Loucy (cell line): ENCODE results near the gene RNF130.
"Not testable (repeated sequence)": the region's sequence is repeated elsewhere in the genome, so short reads cannot be mapped to it uniquely, and the experiment has no call there.

ENCODE experiments used
- H2AFZ ChIP-seq: fragments of 200-600 bp; sonication (generic); 2 replicates; pipeline ENCODE4 v1.6.0; 2016; ENCODE audit warnings: antibody characterized with exemption, mild to moderate bottlenecking, low read length, moderate library complexity
- H3F3A ChIP-seq: fragments of 200-600 bp; 2 replicates; pipeline ENCODE4 v1.6.0; 2016; ENCODE audit warnings: antibody characterized with exemption, low read depth, mild to moderate bottlenecking
- H3K27me3 ChIP-seq: fragments of 200-600 bp; sonication (generic); 2 replicates; pipeline ENCODE4 v1.6.1; 2014; ENCODE audit warnings: low read length, mild to moderate bottlenecking; ENCODE audit not compliant: insufficient read depth, poor library complexity, severe bottlenecking
- H3K36me3 ChIP-seq: fragments of 200-600 bp; sonication (generic); 2 replicates; pipeline ENCODE4 v1.6.1; 2016; ENCODE audit warnings: low read length; ENCODE audit not compliant: insufficient read depth
- H3K4me1 ChIP-seq: fragments of 200-600 bp; sonication (generic); 2 replicates; pipeline ENCODE4 v1.5.1; 2014; ENCODE audit warnings: low read length, mild to moderate bottlenecking; ENCODE audit not compliant: insufficient read depth, poor library complexity, severe bottlenecking
- H3K4me2 ChIP-seq: fragments of 200-600 bp; sonication (generic); 2 replicates; pipeline ENCODE4 v1.6.0; 2014; ENCODE audit warnings: antibody characterized with exemption, low read length, low read depth, mild to moderate bottlenecking; ENCODE audit not compliant: poor library complexity, severe bottlenecking
- H3K4me3 ChIP-seq: fragments of 200-600 bp; sonication (generic); 2 replicates; pipeline ENCODE4 v1.5.1; 2014; ENCODE audit warnings: low read length, mild to moderate bottlenecking, mixed read lengths; ENCODE audit not compliant: poor library complexity, severe bottlenecking
- H3K79me2 ChIP-seq: fragments of 200-600 bp; sonication (generic); 2 replicates; pipeline ENCODE4 v1.6.1; 2014; ENCODE audit warnings: low read length; ENCODE audit not compliant: insufficient read depth
- H3K9ac ChIP-seq: fragments of 200-600 bp; sonication (generic); 2 replicates; pipeline ENCODE4 v1.6.0; 2014; ENCODE audit warnings: mild to moderate bottlenecking, low read depth, low read length, moderate library complexity; ENCODE audit not compliant: poor library complexity, severe bottlenecking
- H3K9me2 ChIP-seq: fragments of 200-600 bp; sonication (generic); replicated peaks from 2 replicates; pipeline ENCODE4 v1.6.1; 2016; ENCODE audit warnings: low read depth, low read length, mixed read lengths
- H3K9me3 ChIP-seq: fragments of 200-600 bp; sonication (generic); 2 replicates; pipeline ENCODE4 v1.6.1; 2014; ENCODE audit warnings: mild to moderate bottlenecking, antibody characterized with exemption, low read length, low read depth; ENCODE audit not compliant: insufficient read depth
- H4K20me1 ChIP-seq: fragments of 200-600 bp; sonication (generic); 2 replicates; pipeline ENCODE4 v1.6.0; 2014; ENCODE audit warnings: antibody characterized with exemption, low read length, mild to moderate bottlenecking; ENCODE audit not compliant: insufficient read depth, poor library complexity, severe bottlenecking
- CTCF ChIP-seq: fragments of 200-600 bp; sonication (generic); conservative IDR thresholded peaks from 2 replicates; pipeline ENCODE4 v1.5.1; 2014; ENCODE audit warnings: mild to moderate bottlenecking, antibody characterized with exemption, low read length
- EZH2phosphoT487 ChIP-seq: fragments of 200-600 bp; IDR thresholded peaks from 2 replicates; pipeline ENCODE4 v1.6.1; 2018; ENCODE audit warnings: antibody characterized with exemption, mild to moderate bottlenecking, moderate library complexity, borderline replicate concordance

The RNF130 gene

GRCh38 chr5:180001136-180001535 lies 70.4 kb downstream of the RNF130 start:
- TF ChIP-seq CTCF, result no peak
- no peak for TF ChIP-seq EZH2phosphoT487
- Histone ChIP-seq H2AFZ (no peak overlapping the region), H3K79me2 (peaks cover 31% of the 10 kb centered on the region), H3K9me2 (no peaks in the 10 kb centered on the region), H3K4me1 (peaks cover 28% of the 10 kb centered on the region), H3F3A (no peaks in the 10 kb centered on the region), H3K27me3 (no peaks in the 10 kb centered on the region), H3K4me2 (no peak overlapping the region), H3K9me3 (no peaks in the 10 kb centered on the region), H4K20me1 (no peaks in the 10 kb centered on the region), H3K4me3 (no peak overlapping the region), H3K36me3 (peaks cover 28% of the 10 kb centered on the region; the same call in 1 of the 2 replicates), H3K9ac (no peak overlapping the region)

- no peak overlapping the region for H3K4me3 ChIP-seq
- no peak overlapping the region for H3K9ac ChIP-seq
- no peaks in the 10 kb centered on the region for H3F3A ChIP-seq
- no peaks in the 10 kb centered on the region for H3K27me3 ChIP-seq
- H3K4me1 ChIP-seq, result peaks cover 4% of the 10 kb centered on the region
- peaks cover 10% of the 10 kb centered on the region; the same call in 1 of the 2 replicates for H3K79me2 ChIP-seq
- no peaks in the 10 kb centered on the region for H3K9me3 ChIP-seq
- no peak overlapping the region for H3K4me2 ChIP-seq
- H4K20me1 ChIP-seq, result no peaks in the 10 kb centered on the region
- no peaks in the 10 kb centered on the region for H3K9me2 ChIP-seq
- TF ChIP-seq CTCF (no peak), EZH2phosphoT487 (no peak)
- H3K36me3 ChIP-seq, result peaks cover 28% of the 10 kb centered on the region; the same call in 1 of the 2 replicates
- H2AFZ ChIP-seq, result no peak overlapping the region
Observed at GRCh38 chr5:179998485-179998884, 73.1 kb downstream of the RNF130 start.

- no peaks in the 10 kb centered on the region for H4K20me1 ChIP-seq
- H3K4me1 ChIP-seq, result no peaks in the 10 kb centered on the region
- no peaks in the 10 kb centered on the region for H3K9me2 ChIP-seq
- no peaks in the 10 kb centered on the region for H3F3A ChIP-seq
- H3K9me3 ChIP-seq, result no peaks in the 10 kb centered on the region
- H3K9ac ChIP-seq, result no peak overlapping the region
- no peak overlapping the region for H3K4me2 ChIP-seq
- no peaks in the 10 kb centered on the region for H3K79me2 ChIP-seq
- no peaks in the 10 kb centered on the region for H3K27me3 ChIP-seq
- H3K4me3 ChIP-seq, result no peak overlapping the region
- H3K36me3 ChIP-seq, result peaks cover under 1% of the 10 kb centered on the region; the same call in 1 of the 2 replicates
- TF ChIP-seq EZH2phosphoT487 (no peak), CTCF (no peak)
- no peak overlapping the region for H2AFZ ChIP-seq
Observed at GRCh38 chr5:179994583-179995323, 76.8 kb downstream of the RNF130 start.

- not testable (repeated sequence) for H3K9me3 ChIP-seq, H3K79me2 ChIP-seq, H2AFZ ChIP-seq, H3F3A ChIP-seq, H3K27me3 ChIP-seq, H3K4me1 ChIP-seq, H3K4me2 ChIP-seq, H3K9ac ChIP-seq, H4K20me1 ChIP-seq, H3K4me3 ChIP-seq, H3K36me3 ChIP-seq, H3K9me2 ChIP-seq
Observed at GRCh38 chr5:179992855-179993254, 78.7 kb downstream of the RNF130 start.
